NOMO-1 (cell line): ENCODE results near the gene ALS2CL.
"Not testable (repeated sequence)": the region's sequence is repeated elsewhere in the genome, so short reads cannot be mapped to it uniquely, and the experiment has no call there.

ENCODE experiments used
- DNase-seq, 2 experiments: peaks; one replicate each; lab custom pipeline; 2025; ENCODE audit not compliant: unreplicated experiment in 2 of 2; lab: John Stamatoyannopoulos, UW

The ALS2CL gene

GRCh38 chr3:46693038-46693891, at the start of gene ALS2CL:
Gene ALS2CL (minus strand): TSS chr3:46693679. CDS start chr3:46689440, 4,239 bp downstream.
- peak in 1 of 2 experiments; percentile 15 for DNase-seq

- no peak for DNase-seq
These were observed 49.6 kb upstream of the ALS2CL start for GRCh38 chr3:46742992-46743585.

- DNase-seq, result not testable (repeated sequence)
These were observed 46.1 kb upstream of the ALS2CL start for GRCh38 chr3:46739565-46739964.

- no peak for DNase-seq
These were observed 43.9 kb upstream of the ALS2CL start for GRCh38 chr3:46737329-46737731.

GRCh38 chr3:46736006-46736872, 42.8 kb upstream of the ALS2CL start:
- DNase-seq, result no peak

GRCh38 chr3:46734773-46735172, 41.3 kb upstream of the ALS2CL start:
- DNase-seq, result no peak

- DNase-seq, result no peak
These were observed 39.7 kb upstream of the ALS2CL start for GRCh38 chr3:46733026-46733800.

GRCh38 chr3:46731795-46732194, 38.3 kb upstream of the ALS2CL start:
- DNase-seq, result no peak

GRCh38 chr3:46730819-46731218, 37.3 kb upstream of the ALS2CL start:
- no peak for DNase-seq

GRCh38 chr3:46729038-46729437, 35.6 kb upstream of the ALS2CL start:
- DNase-seq, result no peak

- DNase-seq, result no peak
These were observed 32.3 kb upstream of the ALS2CL start for GRCh38 chr3:46725621-46726314.

- no peak for DNase-seq
These were observed 30.9 kb upstream of the ALS2CL start for GRCh38 chr3:46724424-46724823.

- no peak for DNase-seq
These were observed 29.0 kb upstream of the ALS2CL start for GRCh38 chr3:46722443-46722842.

GRCh38 chr3:46721009-46721408, 27.5 kb upstream of the ALS2CL start:
- no peak for DNase-seq

GRCh38 chr3:46719735-46720271, 26.3 kb upstream of the ALS2CL start:
- DNase-seq, result no peak

- DNase-seq, result no peak
These were observed 25.6 kb upstream of the ALS2CL start for GRCh38 chr3:46719044-46719565.

- DNase-seq, result no peak
These were observed 24.2 kb upstream of the ALS2CL start, which contains the start of gene PRSS50 for GRCh38 chr3:46717447-46718231. Gene PRSS50 (minus strand): TSS chr3:46717869. CDS start chr3:46717824, 45 bp downstream.
